ENCODE measurements around the gene KLHDC10. TPM values are rescaled to one million over a fixed set of nuclear protein-coding genes. Genes with fewer than 3 reads are reported as not detected.
"Not testable (repeated sequence)": the region's sequence is repeated elsewhere in the genome, so short reads cannot be mapped to it uniquely, and the experiment has no call there.

The KLHDC10 gene
- total RNA-seq, 1 experiment from 2014 or later, result 14.4 TPM

GRCh38 chr7:130112662-130113425, 42.5 kb downstream of the KLHDC10 start:
- no peak overlapping the region for H3K27ac Mint-ChIP-seq
- POLR2A ChIA-PET, result no interaction called here
- no peaks in the 10 kb centered on the region for H3K4me1 Mint-ChIP-seq
- H3K9me3 Mint-ChIP-seq, result peaks cover 9% of the 10 kb centered on the region
- CTCF ChIA-PET, result interaction anchor here (1.6 kb wide), 1 partner anchor 29 kb away, joined by 4 read pairs; no protein-coding TSS in a partner anchor
- ATAC-seq (no peak), DNase-seq (ENCODE audit: low spot score) (no peak)
- H3K36me3 Mint-ChIP-seq, result no peaks in the 10 kb centered on the region; the same call in 1 of the 2 replicates
- TF ChIP-seq ZBTB21 (CRISPR knock-in tag; IDR thresholded peaks at IDR 0.05; ENCODE audit: borderline replicate concordance), result no peak
- TF ChIP-seq ZNF317 (CRISPR knock-in tag; IDR thresholded peaks at IDR 0.05; ENCODE audit: borderline replicate concordance, low read depth), result no peak
- no peak for TF ChIP-seq USF2 (CRISPR knock-in tag; IDR thresholded peaks at IDR 0.05)
- TF ChIP-seq TP53 (CRISPR knock-in tag; IDR thresholded peaks at IDR 0.05), result no peak
- TF ChIP-seq RELA (CRISPR knock-in tag; IDR thresholded peaks at IDR 0.05; ENCODE audit: borderline replicate concordance), result no peak
- TF ChIP-seq NR2C2 (CRISPR knock-in tag; IDR thresholded peaks at IDR 0.05), result no peak
- TF ChIP-seq JUN (CRISPR knock-in tag; IDR thresholded peaks at IDR 0.05), result no peak
- no peak for TF ChIP-seq JAZF1 (CRISPR knock-in tag; IDR thresholded peaks at IDR 0.05)
- TF ChIP-seq GTF2I (CRISPR knock-in tag; conservative IDR thresholded peaks at IDR 0.05), result no peak
- H3K27me3 Mint-ChIP-seq (ENCODE audit: low read depth), result no peaks in the 10 kb centered on the region
- no peak overlapping the region for H3K4me3 Mint-ChIP-seq

GRCh38 chr7:130113426-130113805, 43.1 kb downstream of the KLHDC10 start:
- H3K4me1 Mint-ChIP-seq; ATAC-seq; H3K27me3 Mint-ChIP-seq (ENCODE audit: low read depth); H3K9me3 Mint-ChIP-seq; CTCF ChIA-PET; H3K27ac Mint-ChIP-seq; DNase-seq (ENCODE audit: low spot score); POLR2A ChIA-PET; H3K36me3 Mint-ChIP-seq; H3K4me3 Mint-ChIP-seq: not testable (repeated sequence)

- ATAC-seq (no peak), DNase-seq (ENCODE audit: low spot score) (no peak)
- 0 out of 2 replicates have a peak overlapping the region, but pooled peaks have one; percentile 15 for H3K27ac Mint-ChIP-seq
- H3K4me3 Mint-ChIP-seq, result no peak overlapping the region
- no peaks in the 10 kb centered on the region for H3K4me1 Mint-ChIP-seq
- H3K36me3 Mint-ChIP-seq, result peaks cover 4% of the 10 kb centered on the region
- no peaks in the 10 kb centered on the region for H3K27me3 Mint-ChIP-seq (ENCODE audit: low read depth)
- CTCF ChIA-PET, result no interaction called here
- H3K9me3 Mint-ChIP-seq, result peaks cover 6% of the 10 kb centered on the region
- POLR2A ChIA-PET, result no interaction called here
- TF ChIP-seq ATF2 (CRISPR knock-in tag; IDR thresholded peaks at IDR 0.05; ENCODE audit: borderline replicate concordance, low read depth) (no peak), USF2 (CRISPR knock-in tag; IDR thresholded peaks at IDR 0.05) (no peak), SOX15 (CRISPR knock-in tag; IDR thresholded peaks at IDR 0.05) (no peak), ZNF219 (CRISPR knock-in tag; IDR thresholded peaks at IDR 0.05; ENCODE audit: borderline replicate concordance) (no peak), AR (CRISPR knock-in tag; IDR thresholded peaks at IDR 0.05) (no peak), AFF4 (CRISPR knock-in tag; IDR thresholded peaks at IDR 0.05; ENCODE audit: borderline replicate concordance) (no peak), ARID4B (CRISPR knock-in tag; IDR thresholded peaks at IDR 0.05; ENCODE audit: borderline replicate concordance) (no peak), ESRRA (CRISPR knock-in tag; IDR thresholded peaks at IDR 0.05; ENCODE audit: borderline replicate concordance) (no peak)
Measured at GRCh38 chr7:130113887-130114286, 43.6 kb downstream of the KLHDC10 start.

Data from WTC11 (cell line).